ENCODE data around the gene PLEKHG2. TPM values are rescaled to one million over a fixed set of nuclear protein-coding genes. Genes with fewer than 3 reads are reported as not detected.

PLEKHG2 gene
- total RNA-seq, 1 donor from 2014 or later, result 14.1 TPM

- Histone ChIP-seq H3K4me3 (peak overlapping the region; percentile 73), H3K27ac (replicated peaks) (peak overlapping the region; percentile 99), H3K9me3 (replicated peaks) (no peaks in the 10 kb centered on the region), H3K4me1 (peaks cover 73% of the 10 kb centered on the region), H3K36me3 (peaks cover 12% of the 10 kb centered on the region), H3K27me3 (ENCODE audit: low read depth) (no peaks in the 10 kb centered on the region)
- peak; percentile 98 for DNase-seq
- TF ChIP-seq CTCF (IDR thresholded peaks at IDR 0.05; ENCODE audit: borderline replicate concordance), result no peak
- intact Hi-C loops (cut with micrococcal nuclease), result no loop called here
These were observed 8.8 kb upstream of the PLEKHG2 start for GRCh38 chr19:39403331-39404312.

DNA sequence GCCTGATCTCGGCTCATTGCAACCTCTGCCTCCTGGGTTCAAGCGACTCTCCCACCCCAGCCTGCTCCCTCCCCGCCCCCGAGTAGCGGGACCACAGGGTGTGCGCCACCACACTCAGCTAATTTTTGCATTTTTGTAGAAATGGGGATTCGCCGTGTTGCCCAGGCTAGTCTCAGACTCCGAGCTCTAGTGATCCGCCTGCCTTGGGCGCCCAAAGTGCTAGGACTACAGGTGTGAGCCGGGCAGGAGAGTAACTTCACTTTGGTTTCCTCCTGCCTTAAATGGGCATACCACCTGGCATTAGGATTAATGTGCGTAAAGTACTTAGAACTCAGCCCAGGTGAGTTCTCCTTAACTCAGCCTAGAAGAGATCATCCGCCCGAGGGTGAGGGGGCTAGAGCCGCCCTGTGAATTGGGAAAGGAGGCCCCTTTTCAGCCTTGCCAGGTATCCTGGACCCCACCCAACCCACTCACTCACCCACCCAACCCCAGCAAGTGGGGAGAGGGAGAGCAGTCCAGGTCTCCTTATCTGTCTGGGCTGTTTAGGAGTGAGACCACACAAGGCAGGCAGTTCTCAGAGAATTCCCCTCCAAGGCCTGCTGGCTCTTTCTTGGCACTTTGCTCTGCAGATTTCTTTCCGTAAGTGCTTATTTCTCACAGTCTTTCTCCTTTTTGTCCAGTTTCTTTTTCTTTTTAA is 7.1 kb upstream of the PLEKHG2 start:
- TF ChIP-seq CTCF (IDR thresholded peaks at IDR 0.05; ENCODE audit: borderline replicate concordance), result no peak
- Histone ChIP-seq H3K9me3 (replicated peaks) (no peaks in the 10 kb centered on the region), H3K27ac (replicated peaks) (peak overlapping the region; percentile 99), H3K4me1 (peaks cover 86% of the 10 kb centered on the region), H3K27me3 (ENCODE audit: low read depth) (no peaks in the 10 kb centered on the region), H3K4me3 (peak overlapping the region; percentile 87), H3K36me3 (peaks cover 16% of the 10 kb centered on the region)
- no peak for DNase-seq
- intact Hi-C loops (cut with micrococcal nuclease), result no loop called here

DNA sequence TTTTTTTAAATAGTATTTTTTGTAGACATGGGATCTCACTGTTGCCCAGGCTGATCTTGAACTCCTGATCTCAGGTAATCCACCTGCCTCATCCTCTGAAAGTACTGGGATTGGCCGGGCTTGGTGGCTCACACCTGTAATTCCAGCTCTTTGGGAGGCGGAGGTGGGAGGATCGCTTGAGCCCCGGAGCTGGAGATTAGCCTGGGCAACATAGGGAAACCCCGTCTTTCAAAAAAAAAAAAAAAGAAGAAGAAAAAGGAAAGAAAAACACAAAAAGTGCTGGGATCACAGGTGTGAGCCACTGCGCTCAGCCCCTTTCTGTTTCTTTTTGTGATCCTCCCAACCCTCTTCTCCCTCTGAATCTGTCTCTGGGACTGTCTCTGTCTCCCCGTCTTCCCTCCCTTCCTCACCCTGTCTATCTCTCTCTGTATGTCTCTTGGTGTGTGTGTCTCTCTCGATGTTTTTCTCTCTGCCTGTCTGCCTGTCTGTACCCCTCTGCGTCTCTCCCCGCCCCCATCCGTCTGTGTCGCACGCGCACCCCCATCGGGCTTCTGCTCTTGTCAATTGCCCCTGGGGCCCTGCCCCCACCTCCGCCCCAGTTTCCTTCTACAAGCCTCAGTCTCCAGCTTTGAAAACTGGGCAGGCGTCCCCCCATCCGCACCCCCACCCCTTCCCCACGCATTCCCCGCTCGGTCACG is 6.4 kb upstream of the PLEKHG2 start:
- H3K27ac ChIP-seq (replicated peaks), result peak overlapping the region; percentile 99
- H3K27me3 ChIP-seq (ENCODE audit: low read depth), result no peaks in the 10 kb centered on the region
- TF ChIP-seq CTCF (IDR thresholded peaks at IDR 0.05; ENCODE audit: borderline replicate concordance), result no peak
- DNase-seq, result no peak
- H3K36me3 ChIP-seq, result peaks cover 16% of the 10 kb centered on the region
- H3K4me1 ChIP-seq, result peaks cover 92% of the 10 kb centered on the region
- H3K4me3 ChIP-seq, result peak overlapping the region; percentile 87
- no peaks in the 10 kb centered on the region for H3K9me3 ChIP-seq (replicated peaks)
- intact Hi-C loops (cut with micrococcal nuclease), result no loop called here

DNA sequence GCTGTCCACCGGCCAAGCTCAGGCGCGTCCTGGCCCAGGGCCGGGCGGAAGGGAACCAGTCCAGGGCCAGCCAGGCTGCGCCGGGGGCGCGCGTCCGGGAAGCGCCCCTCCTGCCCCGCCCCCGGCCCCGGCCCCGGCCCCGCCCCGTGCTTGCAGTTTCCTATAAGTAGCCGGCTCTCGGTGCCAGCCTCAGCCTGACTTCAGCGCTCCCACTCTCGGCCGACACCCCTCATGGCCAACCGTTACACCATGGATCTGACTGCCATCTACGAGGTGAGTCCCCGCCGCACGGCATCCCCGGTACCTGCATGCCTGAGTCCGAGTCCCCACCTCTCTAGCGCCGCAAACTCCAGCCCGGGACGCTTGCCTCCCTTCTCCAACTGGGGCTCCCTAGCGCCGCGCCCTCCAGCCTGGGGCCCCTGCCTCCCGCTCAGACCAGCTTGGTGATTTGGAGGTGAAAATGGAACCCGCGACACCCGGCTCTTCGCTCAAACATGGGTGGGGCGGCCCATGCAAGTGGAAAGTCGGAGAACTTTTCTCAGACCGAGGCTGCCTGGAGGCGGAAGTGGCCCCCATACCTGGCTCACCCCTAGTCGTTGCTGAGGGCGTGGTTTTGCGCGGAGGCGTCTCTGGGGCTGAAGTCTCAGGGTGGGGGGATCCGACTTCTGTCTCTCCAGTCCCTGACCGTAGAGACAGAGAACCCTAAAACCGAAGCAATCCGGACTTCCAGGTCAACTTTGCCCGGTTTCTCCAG is 5.6 kb upstream of the PLEKHG2 start, which contains the start of gene ZFP36:
ZFP36 (plus strand) TSS at position 192 of the 754 bp plus-strand sequence; CDS start at position 250, 58 bp downstream.
- peak; percentile 91 for DNase-seq
- peaks cover 91% of the 10 kb centered on the region for H3K4me1 ChIP-seq
- intact Hi-C loops (cut with micrococcal nuclease), result no loop called here
- H3K27ac ChIP-seq (replicated peaks), result peak within 1 kb of the TSS; percentile 99
- H3K9me3 ChIP-seq (replicated peaks), result no peaks in the 10 kb centered on the region
- H3K36me3 ChIP-seq, result peaks cover 16% of the 10 kb centered on the region
- TF ChIP-seq CTCF (IDR thresholded peaks at IDR 0.05; ENCODE audit: borderline replicate concordance), result no peak
- H3K27me3 ChIP-seq (ENCODE audit: low read depth), result no peaks in the 10 kb centered on the region
- peak within 1 kb of the TSS; percentile 87 for H3K4me3 ChIP-seq

DNA sequence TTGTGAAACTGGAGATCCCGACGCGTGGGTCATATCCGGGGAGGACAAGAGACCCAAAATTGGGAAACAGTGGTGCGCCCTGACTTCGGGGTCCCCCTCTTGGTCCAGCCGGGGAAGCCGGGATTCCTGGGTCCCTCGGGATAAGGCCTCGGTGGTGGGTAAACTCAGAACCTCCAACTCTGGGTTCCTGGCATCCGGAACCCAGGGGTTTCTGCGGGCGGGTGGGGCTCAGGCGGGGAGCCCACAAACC is 5.1 kb upstream of the PLEKHG2 start:
- Histone ChIP-seq H3K4me3 (peak overlapping the region; percentile 87), H3K4me1 (peaks cover 86% of the 10 kb centered on the region), H3K27me3 (ENCODE audit: low read depth) (no peaks in the 10 kb centered on the region), H3K27ac (replicated peaks) (peak overlapping the region; percentile 99), H3K36me3 (peaks cover 16% of the 10 kb centered on the region), H3K9me3 (replicated peaks) (no peaks in the 10 kb centered on the region)
- intact Hi-C loops (cut with micrococcal nuclease), result no loop called here
- no peak for DNase-seq
- no peak for TF ChIP-seq CTCF (IDR thresholded peaks at IDR 0.05; ENCODE audit: borderline replicate concordance)

Measured in left ventricle myocardium inferior (tissue), 1 donor.